NB4 (cell line): Measurements from ENCODE around the gene PPP1R16B.

Source experiments
- MYC ChIP-seq: IDR thresholded peaks from 2 replicates; pipeline ENCODE4 v1.6.1; 2011; ENCODE audit warnings: low read depth, low read length
- POLR2A ChIP-seq: IDR thresholded peaks from 2 replicates; pipeline ENCODE4 v1.6.1; 2011; ENCODE audit warnings: mild to moderate bottlenecking; ENCODE audit not compliant: insufficient read length; ENCODE audit errors: extremely low read depth
- TF ChIP-seq, protein P1 (sequence below): IDR thresholded peaks from one replicate; pipeline ENCODE4 v1.5.1; 2012; ENCODE audit warnings: low read depth, low read length
- TF ChIP-seq, protein P2 (sequence below): IDR thresholded peaks from 2 replicates; pipeline ENCODE4 v1.6.1; 2011; ENCODE audit warnings: low read depth, low read length

DNA sequence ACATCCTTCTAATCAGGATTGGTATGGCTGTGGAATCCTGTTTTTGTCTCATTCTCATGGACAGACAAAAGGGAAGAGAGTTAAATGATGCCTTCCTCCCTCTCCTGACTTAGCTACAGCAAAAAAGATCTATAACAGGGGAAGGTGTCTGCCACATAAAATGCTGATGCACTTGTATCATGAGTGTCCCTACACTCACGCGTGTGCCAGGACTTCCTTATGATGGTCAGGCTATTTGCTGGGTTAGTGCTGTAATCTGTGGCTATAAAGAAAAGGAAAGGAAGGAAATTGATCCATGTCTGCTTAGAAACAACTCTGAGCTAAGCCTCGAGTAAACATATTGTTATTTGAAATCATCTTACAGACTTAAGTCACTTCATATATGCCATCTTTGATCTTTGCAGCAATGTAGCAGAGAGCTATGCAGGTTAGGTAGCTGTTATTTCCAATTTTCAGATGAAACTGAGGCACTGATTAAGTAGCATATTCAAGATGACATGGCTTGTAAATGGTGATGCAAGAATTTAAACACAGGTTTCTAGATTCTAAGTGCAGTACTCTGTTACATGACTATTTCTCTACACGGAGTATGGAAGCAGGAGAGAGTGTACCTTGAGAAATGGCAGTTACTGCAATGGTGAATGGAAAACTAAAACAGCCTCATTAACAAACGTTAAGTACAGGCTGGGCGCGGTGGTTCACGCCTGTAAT lies 148.3 kb downstream of the PPP1R16B start:
- TF ChIP-seq MYC (no peak), POLR2A (no peak)
- TF ChIP-seq, protein P1, sequence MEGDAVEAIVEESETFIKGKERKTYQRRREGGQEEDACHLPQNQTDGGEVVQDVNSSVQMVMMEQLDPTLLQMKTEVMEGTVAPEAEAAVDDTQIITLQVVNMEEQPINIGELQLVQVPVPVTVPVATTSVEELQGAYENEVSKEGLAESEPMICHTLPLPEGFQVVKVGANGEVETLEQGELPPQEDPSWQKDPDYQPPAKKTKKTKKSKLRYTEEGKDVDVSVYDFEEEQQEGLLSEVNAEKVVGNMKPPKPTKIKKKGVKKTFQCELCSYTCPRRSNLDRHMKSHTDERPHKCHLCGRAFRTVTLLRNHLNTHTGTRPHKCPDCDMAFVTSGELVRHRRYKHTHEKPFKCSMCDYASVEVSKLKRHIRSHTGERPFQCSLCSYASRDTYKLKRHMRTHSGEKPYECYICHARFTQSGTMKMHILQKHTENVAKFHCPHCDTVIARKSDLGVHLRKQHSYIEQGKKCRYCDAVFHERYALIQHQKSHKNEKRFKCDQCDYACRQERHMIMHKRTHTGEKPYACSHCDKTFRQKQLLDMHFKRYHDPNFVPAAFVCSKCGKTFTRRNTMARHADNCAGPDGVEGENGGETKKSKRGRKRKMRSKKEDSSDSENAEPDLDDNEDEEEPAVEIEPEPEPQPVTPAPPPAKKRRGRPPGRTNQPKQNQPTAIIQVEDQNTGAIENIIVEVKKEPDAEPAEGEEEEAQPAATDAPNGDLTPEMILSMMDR, result no peak
- TF ChIP-seq, protein P2, sequence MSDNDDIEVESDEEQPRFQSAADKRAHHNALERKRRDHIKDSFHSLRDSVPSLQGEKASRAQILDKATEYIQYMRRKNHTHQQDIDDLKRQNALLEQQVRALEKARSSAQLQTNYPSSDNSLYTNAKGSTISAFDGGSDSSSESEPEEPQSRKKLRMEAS, result no peak
